Measurements from ENCODE around the gene GCK. TPM values are rescaled to one million over a fixed set of nuclear protein-coding genes. Genes with fewer than 3 reads are reported as not detected.

Gene GCK
- total RNA-seq, 1 donor, result 0.43 TPM

DNA sequence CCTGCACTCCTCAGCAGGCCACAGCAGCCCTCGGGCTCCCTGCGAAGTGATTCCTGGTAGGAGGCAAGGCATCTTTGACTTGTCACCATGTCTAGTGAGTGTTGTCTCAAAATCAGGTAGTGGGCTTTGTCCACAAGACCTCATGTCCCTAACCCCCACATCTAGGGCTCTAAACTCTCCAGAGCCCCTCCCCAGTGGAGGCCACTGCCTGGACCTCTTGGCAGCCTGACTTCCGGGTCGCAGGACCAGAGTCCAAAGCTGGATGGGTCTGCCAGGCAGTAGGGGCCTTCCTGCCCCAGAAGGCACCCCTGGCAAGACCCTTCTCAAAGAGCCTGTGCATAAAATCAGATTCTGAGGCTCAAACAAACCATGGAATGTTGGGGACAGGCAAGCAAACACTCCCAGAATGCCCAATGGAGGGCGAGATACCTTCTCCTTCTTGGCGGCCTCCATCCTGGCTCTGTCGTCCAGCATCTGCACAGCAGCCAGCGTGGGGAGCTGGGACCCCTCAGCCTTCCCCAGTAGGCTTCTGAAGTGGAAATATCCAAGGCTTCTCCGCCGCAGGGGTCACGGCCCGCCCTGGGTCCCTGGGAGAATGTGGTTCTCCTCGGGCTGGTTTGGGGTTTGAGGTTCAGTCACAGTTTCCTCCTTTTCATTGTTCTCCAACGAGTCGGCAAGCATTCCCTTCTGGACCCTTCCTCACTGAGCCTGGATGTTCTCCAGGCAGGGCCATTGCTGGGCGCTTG is 586 bp downstream of the GCK start:
- H3K4me3 ChIP-seq (ENCODE audit: low read depth, low read length), result no peak overlapping the region
- TF ChIP-seq, protein P1, sequence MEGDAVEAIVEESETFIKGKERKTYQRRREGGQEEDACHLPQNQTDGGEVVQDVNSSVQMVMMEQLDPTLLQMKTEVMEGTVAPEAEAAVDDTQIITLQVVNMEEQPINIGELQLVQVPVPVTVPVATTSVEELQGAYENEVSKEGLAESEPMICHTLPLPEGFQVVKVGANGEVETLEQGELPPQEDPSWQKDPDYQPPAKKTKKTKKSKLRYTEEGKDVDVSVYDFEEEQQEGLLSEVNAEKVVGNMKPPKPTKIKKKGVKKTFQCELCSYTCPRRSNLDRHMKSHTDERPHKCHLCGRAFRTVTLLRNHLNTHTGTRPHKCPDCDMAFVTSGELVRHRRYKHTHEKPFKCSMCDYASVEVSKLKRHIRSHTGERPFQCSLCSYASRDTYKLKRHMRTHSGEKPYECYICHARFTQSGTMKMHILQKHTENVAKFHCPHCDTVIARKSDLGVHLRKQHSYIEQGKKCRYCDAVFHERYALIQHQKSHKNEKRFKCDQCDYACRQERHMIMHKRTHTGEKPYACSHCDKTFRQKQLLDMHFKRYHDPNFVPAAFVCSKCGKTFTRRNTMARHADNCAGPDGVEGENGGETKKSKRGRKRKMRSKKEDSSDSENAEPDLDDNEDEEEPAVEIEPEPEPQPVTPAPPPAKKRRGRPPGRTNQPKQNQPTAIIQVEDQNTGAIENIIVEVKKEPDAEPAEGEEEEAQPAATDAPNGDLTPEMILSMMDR (IDR thresholded peaks at IDR 0.05; ENCODE audit: insufficient read depth, low read depth, low read length), result no peak
- no peak for DNase-seq (ENCODE audit: low read depth)

DNA sequence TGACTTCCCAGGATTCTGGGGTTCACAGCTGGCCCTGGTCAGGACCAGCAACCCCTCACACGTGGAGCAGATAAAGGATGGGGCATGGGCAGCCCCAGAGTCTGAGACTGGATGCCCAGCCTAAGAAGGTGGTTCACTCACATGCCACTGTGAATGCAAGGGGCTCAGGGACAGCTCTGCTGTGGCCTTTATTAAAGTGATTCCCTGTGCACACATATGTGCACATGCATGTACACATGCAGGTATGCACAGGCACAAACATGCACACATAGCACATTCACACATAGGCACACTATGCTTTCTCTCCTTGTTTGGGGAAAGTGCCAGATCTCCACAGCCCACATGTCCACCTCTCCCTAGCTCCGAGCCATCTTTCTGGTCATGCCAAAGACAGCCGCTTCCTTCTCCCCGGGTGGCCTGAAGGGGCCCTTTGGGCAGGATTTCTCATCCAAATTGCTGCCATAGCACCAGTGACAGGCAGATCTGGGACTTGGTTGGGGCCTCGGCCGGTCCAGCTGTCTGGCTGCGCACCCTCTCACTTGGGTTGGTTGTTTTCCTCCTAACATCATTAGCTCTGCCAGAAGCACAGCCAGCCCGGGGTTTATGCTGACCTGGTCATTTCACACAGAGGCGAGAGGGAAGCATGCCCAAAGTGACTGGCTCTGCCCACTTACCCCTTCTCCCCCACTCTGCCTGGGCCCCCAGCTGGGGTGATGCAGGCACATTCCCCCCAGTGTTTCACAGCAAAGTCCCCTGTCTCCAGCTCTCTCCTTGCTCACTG is 1.4 kb downstream of the GCK start:
- H3K4me3 ChIP-seq (ENCODE audit: low read depth, low read length), result no peak overlapping the region
- DNase-seq (ENCODE audit: low read depth), result no peak
- TF ChIP-seq, protein P1 (IDR thresholded peaks at IDR 0.05; ENCODE audit: insufficient read depth, low read depth, low read length), result no peak

DNA sequence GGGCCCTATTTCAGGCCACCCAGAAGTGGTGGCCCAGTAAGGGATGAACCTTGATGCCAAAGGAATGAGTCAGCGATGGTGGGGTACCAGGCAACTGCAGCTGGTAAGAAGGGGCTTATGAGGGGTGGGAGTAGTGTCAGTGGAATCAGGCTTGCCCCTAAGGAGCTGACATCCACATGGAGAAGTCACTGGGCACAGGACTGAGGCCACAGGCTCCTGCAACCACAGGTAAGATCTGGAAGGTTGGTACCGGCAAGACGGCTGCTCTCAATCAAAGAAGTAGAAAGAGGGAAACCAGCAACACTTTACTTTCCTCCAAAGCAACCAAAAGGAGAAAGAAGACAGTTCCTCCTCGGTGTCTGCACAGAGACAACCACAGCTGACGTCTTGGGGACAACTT is 2.5 kb downstream of the GCK start:
- TF ChIP-seq, protein P1 (IDR thresholded peaks at IDR 0.05; ENCODE audit: insufficient read depth, low read depth, low read length), result no peak
- no peak for DNase-seq (ENCODE audit: low read depth)
- H3K4me3 ChIP-seq (ENCODE audit: low read depth, low read length), result no peak overlapping the region

DNA sequence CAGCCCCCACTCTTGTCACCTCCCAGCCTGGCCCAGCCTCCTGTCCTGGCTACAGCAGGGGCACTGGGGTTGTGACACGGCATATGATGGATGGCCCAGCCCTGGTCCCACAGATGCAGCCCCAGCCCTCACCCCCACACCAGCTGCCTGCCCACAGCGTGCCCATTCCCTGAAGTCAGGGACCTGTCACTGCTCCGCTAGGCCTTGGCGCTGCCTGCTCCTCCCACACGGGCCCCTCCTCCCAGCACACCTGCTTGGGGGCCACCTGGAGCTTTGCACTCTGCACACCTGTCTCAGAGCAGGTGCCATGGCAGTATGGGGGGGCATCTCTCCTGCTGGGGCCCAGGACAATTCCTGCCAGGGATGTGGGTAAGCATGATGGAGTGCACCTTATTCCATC is 3.5 kb downstream of the GCK start:
- no peak overlapping the region for H3K4me3 ChIP-seq (ENCODE audit: low read depth, low read length)
- no peak for DNase-seq (ENCODE audit: low read depth)
- TF ChIP-seq, protein P1 (IDR thresholded peaks at IDR 0.05; ENCODE audit: insufficient read depth, low read depth, low read length), result no peak

DNA sequence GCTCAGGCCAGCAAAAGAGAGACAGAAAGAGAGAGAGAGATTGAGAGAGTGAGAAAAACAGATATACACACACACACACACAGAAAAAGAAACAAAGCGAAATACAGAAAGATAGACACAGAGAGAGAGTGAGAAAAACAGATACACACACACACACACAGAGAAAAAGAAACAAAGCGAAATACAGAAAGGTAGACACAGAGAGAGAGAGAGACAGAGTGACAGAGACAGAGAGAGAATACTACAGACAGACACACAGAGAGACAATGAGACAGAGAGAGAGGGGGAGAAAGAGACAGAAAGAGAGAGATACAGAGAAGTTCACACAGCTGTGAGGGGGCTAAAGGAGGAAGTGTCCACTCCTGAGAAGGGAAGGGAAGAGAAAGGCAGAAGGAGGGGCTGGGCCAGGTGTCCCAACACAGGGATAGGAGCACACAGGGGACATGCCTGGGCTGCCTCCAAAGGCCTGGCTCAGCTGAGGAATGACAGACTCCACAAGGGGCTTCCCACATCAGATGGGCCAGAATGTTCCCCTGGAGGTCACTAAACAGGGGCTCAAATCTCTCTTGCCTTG is 4.3 kb downstream of the GCK start:
- no peak overlapping the region for H3K4me3 ChIP-seq (ENCODE audit: low read depth, low read length)
- no peak for DNase-seq (ENCODE audit: low read depth)
- TF ChIP-seq, protein P1 (IDR thresholded peaks at IDR 0.05; ENCODE audit: insufficient read depth, low read depth, low read length), result no peak

DNA sequence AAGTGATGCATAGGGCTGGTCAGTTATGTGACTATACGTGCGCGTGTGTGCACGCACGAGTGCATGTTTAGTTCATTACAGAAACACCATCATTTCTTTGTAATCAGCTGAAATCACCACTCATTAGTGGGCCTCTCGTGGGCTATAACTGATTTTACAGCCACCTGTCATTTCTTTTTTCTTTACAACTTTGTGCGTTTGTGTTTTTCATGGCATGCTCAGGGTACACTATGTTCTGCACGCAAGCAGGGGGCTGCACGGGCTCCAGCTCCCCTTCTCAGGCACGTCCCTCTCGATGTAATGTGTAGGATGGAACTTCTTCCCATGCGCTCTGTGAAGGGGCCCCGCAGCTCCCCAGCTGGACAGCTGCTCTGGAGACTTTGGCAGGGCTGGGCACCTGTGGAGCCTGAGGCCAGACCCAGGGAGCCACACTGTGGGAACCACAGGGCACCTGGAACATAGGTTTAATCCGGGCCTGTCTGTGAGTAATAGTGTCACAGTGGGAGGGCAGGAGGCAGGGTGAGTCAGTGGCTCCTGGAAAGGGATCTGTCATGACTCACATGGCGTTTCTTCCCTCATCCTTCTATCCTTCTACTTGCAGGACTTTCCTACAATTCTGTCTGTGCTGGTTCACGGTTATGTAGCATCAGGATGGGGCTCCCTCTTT is 4.9 kb downstream of the GCK start:
- no peak overlapping the region for H3K4me3 ChIP-seq (ENCODE audit: low read depth, low read length)
- TF ChIP-seq, protein P1 (IDR thresholded peaks at IDR 0.05; ENCODE audit: insufficient read depth, low read depth, low read length), result no peak
- DNase-seq (ENCODE audit: low read depth), result peak; percentile 75

Data from fibroblast of villous mesenchyme (primary cell).